ENCODE results near the gene VDR. TPM values are rescaled to one million over a fixed set of nuclear protein-coding genes. Genes with fewer than 3 reads are reported as not detected.
A peak's percentile ranks its signal among the peaks of the same experiment; 100 is the strongest.

VDR gene
- total RNA-seq, 4 donors from 2014 or later, result 75.1 to 193 (median 156) TPM

DNA sequence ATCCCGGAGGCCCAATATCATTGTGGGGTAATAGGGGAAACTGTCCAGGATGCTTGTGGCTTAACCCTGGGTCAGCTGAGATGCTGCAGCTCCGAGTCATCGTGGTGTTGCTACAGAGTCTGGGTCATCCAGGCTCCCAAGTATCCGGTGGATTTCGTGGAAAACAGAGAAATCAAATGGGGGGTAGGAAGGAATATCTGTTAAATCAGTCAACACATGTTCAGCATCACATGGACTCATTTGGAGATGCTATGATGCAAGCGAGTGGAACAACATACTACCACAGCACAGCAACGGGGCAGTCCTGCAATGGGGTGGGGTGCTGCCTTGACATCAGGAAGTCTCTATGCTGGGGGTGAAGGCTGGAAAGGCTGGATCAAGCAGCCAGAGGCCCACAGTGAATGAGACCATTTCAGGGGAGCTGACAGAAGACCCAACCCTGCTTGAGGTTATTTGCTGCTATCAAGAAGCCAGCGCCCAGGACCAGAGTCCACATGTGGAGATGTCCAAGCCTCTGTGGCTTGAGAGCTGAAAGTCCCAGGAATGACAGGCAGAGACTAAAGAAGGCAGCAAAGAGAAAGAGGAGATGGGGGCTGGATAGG lies 22.9 kb downstream of the VDR start:
- H3K9me3 ChIP-seq, result no peaks in the 10 kb centered on the region
- TF ChIP-seq POLR2A (IDR thresholded peaks at IDR 0.05), result peak in 1 of 2 donors; percentile 10
- TF ChIP-seq, protein P1, sequence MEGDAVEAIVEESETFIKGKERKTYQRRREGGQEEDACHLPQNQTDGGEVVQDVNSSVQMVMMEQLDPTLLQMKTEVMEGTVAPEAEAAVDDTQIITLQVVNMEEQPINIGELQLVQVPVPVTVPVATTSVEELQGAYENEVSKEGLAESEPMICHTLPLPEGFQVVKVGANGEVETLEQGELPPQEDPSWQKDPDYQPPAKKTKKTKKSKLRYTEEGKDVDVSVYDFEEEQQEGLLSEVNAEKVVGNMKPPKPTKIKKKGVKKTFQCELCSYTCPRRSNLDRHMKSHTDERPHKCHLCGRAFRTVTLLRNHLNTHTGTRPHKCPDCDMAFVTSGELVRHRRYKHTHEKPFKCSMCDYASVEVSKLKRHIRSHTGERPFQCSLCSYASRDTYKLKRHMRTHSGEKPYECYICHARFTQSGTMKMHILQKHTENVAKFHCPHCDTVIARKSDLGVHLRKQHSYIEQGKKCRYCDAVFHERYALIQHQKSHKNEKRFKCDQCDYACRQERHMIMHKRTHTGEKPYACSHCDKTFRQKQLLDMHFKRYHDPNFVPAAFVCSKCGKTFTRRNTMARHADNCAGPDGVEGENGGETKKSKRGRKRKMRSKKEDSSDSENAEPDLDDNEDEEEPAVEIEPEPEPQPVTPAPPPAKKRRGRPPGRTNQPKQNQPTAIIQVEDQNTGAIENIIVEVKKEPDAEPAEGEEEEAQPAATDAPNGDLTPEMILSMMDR (IDR thresholded peaks at IDR 0.05), result no peak
- H3K36me3 ChIP-seq, result peaks cover 0 to 32% (median 0%) of the 10 kb centered on the region in 3 donors
- DNase-seq, result peak in 2 of 3 donors; percentile 68 to 78
- H3K27ac ChIP-seq, result peak overlapping the region; percentile 14 to 91 (median 74)
- no peaks in the 10 kb centered on the region for H3K27me3 ChIP-seq
- peak overlapping the region in 2 of 4 donors; percentile 32 for H3K4me3 ChIP-seq
- peaks cover 6 to 50% (median 15%) of the 10 kb centered on the region in 4 donors for H3K4me1 ChIP-seq

DNA sequence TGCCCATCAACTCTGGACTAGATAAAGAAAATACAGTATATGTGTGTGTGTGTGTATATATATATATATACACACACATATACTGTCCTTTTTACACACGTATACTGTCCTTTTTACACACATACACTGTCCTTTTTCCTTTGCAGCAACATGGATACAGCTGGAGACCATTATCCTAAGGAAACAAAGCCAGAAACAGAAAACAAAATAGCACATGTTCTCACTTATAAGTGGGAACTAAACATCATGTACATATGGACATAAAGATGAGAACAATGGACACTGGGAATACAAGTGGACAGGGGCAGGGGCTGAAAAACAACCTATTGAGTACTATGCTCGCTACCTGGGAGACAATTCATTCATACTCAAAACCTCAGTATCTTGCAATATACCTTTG lies 23.7 kb downstream of the VDR start:
- Histone ChIP-seq H3K27ac (no peak overlapping the region), H3K9me3 (no peaks in the 10 kb centered on the region), H3K36me3 (peaks cover 0 to 39% (median 0%) of the 10 kb centered on the region in 3 donors), H3K4me1 (peaks cover 6 to 54% (median 15%) of the 10 kb centered on the region in 4 donors), H3K27me3 (no peaks in the 10 kb centered on the region), H3K4me3 (no peak overlapping the region)
- TF ChIP-seq, protein P1 (IDR thresholded peaks at IDR 0.05), result no peak
- no peak for TF ChIP-seq POLR2A (IDR thresholded peaks at IDR 0.05)
- DNase-seq, result no peak

DNA sequence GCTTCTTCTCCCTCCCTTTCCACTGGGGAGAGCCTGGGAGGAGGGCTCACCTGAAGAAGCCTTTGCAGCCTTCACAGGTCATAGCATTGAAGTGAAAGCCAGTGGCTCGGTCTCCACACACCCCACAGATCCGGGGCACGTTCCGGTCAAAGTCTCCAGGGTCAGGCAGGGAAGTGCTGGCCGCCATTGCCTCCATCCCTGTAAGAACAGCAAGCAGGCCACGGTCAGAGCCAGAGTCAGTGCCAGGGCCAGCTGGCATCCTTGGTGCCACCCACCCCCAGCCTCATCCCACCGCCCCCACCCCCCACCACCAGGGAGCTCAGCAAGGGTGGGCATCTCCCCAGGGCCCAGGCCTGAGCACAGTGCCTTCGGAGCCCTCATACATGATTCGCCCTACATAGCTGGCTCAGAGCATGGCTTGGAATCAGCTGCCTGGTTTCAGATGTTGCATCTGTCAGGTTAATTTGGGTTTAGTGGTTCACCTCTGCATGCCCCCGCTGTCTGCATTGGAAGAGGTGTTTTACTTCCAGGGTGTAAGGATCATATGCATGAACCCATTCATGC lies 25.8 kb downstream of the VDR start:
- Histone ChIP-seq H3K4me1 (peaks cover 0 to 36% (median 13%) of the 10 kb centered on the region in 4 donors), H3K9me3 (no peaks in the 10 kb centered on the region), H3K27me3 (no peaks in the 10 kb centered on the region), H3K4me3 (no peak overlapping the region), H3K36me3 (peaks cover 0 to 39% (median 0%) of the 10 kb centered on the region in 3 donors), H3K27ac (no peak overlapping the region)
- TF ChIP-seq, protein P1 (IDR thresholded peaks at IDR 0.05), result no peak
- no peak for TF ChIP-seq POLR2A (IDR thresholded peaks at IDR 0.05)
- no peak for DNase-seq

DNA sequence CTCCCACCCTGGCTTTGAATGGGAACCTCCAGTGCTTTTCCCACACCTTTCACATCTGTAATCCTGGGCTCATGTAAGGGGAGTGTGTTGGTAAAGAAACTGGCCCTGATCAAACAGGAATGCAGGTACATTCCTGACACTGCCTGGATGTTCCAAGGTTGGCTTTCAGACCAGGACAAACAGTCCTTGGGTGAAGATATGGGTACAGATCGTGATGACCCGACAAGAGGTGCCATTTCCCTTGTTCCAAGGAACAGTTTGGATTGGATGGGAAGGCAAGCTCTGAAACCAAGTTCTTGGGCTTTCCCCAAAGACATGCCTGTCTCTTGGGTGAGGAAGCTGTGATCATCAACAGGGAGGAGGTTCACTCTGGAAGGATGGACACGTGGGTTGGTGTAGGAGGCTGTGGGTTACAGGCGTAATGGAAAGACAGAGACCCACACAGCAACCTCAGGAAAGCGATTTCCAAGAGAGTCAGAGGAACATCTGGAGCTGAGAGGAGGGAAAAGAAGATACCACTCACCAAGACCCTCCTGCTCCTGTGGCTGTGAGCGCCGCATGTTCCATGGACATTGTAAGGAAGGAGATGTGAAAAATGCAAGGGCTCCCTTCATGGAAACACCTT lies 26.4 kb downstream of the VDR start:
- no peak overlapping the region for H3K4me3 ChIP-seq
- TF ChIP-seq, protein P1 (IDR thresholded peaks at IDR 0.05), result no peak
- TF ChIP-seq POLR2A (IDR thresholded peaks at IDR 0.05), result no peak
- peaks cover 0 to 39% (median 0%) of the 10 kb centered on the region in 3 donors for H3K36me3 ChIP-seq
- no peaks in the 10 kb centered on the region for H3K27me3 ChIP-seq
- H3K4me1 ChIP-seq, result peaks cover 0 to 30% (median 8%) of the 10 kb centered on the region in 4 donors
- no peak overlapping the region for H3K27ac ChIP-seq
- no peaks in the 10 kb centered on the region for H3K9me3 ChIP-seq
- no peak for DNase-seq

DNA sequence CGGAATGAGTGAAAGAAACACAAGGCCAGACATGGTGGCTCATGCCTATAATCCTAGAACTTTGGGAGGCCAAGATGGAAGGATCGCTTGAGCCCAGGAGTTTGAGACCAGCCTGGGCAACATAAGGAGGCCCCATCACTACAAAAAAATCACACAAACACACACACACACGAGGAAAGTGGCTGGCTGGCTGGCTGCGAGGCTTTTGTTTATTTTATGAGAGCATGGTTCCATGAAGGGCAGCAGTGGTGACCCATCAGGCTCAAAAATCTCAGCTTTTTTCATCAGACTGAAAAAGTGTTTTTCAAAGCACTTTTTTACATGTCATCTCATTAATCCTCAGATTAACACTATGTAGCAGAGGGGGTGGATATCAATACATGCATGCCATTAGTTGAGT lies 27.7 kb downstream of the VDR start:
- no peak overlapping the region for H3K27ac ChIP-seq
- H3K4me1 ChIP-seq, result peaks cover 0 to 16% (median 0%) of the 10 kb centered on the region in 4 donors
- no peak for TF ChIP-seq POLR2A (IDR thresholded peaks at IDR 0.05)
- TF ChIP-seq, protein P1 (IDR thresholded peaks at IDR 0.05), result no peak
- no peak for DNase-seq
- no peak overlapping the region for H3K4me3 ChIP-seq
- H3K9me3 ChIP-seq, result no peaks in the 10 kb centered on the region
- peaks cover 0 to 49% (median 0%) of the 10 kb centered on the region in 3 donors for H3K36me3 ChIP-seq
- no peaks in the 10 kb centered on the region for H3K27me3 ChIP-seq
